ENCODE measurements around the gene ZFHX3. TPM values are rescaled to one million over a fixed set of nuclear protein-coding genes. Genes with fewer than 3 reads are reported as not detected.

ZFHX3 gene
- polyA plus RNA-seq, 1 donor (not counting 4 experiments of a cell fraction or from before 2014, with no cell fraction given) = 1.2 TPM

- no peaks in the 10 kb centered on the region for H3K9me3 ChIP-seq (ENCODE audit: control insufficient read depth, low read depth, low read length)
- H2AFZ ChIP-seq (ENCODE audit: control insufficient read depth, low read length) = peak overlapping the region; percentile 58
- dilution Hi-C loops (cut with MboI; ENCODE audit: extremely low pct_ligation_motif_present, low sequenced_read_pairs) = no loop called here
- H3K36me3 ChIP-seq (ENCODE audit: control insufficient read depth in 2 of 2, extremely low read depth in 1 of 2, insufficient read depth in 2 of 2, low read length in 2 of 2) = no peaks in the 10 kb centered on the region
- no peaks in the 10 kb centered on the region for H3K79me2 ChIP-seq (ENCODE audit: control insufficient read depth, insufficient read depth, low read length)
- H4K20me1 ChIP-seq (ENCODE audit: control insufficient read depth, extremely low read depth, insufficient read depth, low read length) = no peaks in the 10 kb centered on the region
- DNase-seq (ENCODE audit: low read depth, low spot score) (no peak), FAIRE-seq (no peak)
- H3K9me1 ChIP-seq (ENCODE audit: control insufficient read depth, extremely low read depth, insufficient read depth, low read length) = no peaks in the 10 kb centered on the region
- no peak overlapping the region for H3K27ac ChIP-seq (ENCODE audit: control insufficient read depth, insufficient read depth, low read length)
- H3K27me3 ChIP-seq (ENCODE audit: control insufficient read depth, extremely low read depth, insufficient read depth, low read length) = peaks cover 25% of the 10 kb centered on the region
- peaks cover 54% of the 10 kb centered on the region for H3K4me1 ChIP-seq (ENCODE audit: control insufficient read depth, extremely low read depth, insufficient read depth, low read length)
- no peak overlapping the region for H3K4me3 ChIP-seq (ENCODE audit: control insufficient read depth in 2 of 3, extremely low read depth in 1 of 3, insufficient read depth in 2 of 3, low read depth in 1 of 3, low read length in 3 of 3)
- no peak overlapping the region for H3K9ac ChIP-seq (ENCODE audit: control insufficient read depth, extremely low read depth, insufficient read depth, low read length)
- peak; percentile 18 for TF ChIP-seq EZH2 (IDR thresholded peaks at IDR 0.05; ENCODE audit: low read length)
- no peak for TF ChIP-seq CTCF (optimal IDR thresholded peaks at IDR 0.05 in 1 of 3, IDR thresholded peaks at IDR 0.05 in 1 of 3, conservative IDR thresholded peaks at IDR 0.05 in 1 of 3; ENCODE audit: extremely low read depth in 1 of 3, insufficient read depth in 2 of 3, low read length in 3 of 3)
- H3K4me2 ChIP-seq (ENCODE audit: control insufficient read depth, extremely low read depth, insufficient read depth, low read depth, low read length) = peak overlapping the region; percentile 31
Observed at GRCh38 chr16:73066927-73067670, 19.2 kb upstream of the ZFHX3 start.

GRCh38 chr16:73066331-73066926 is 18.5 kb upstream of the ZFHX3 start:
- Histone ChIP-seq H3K9ac (ENCODE audit: control insufficient read depth, extremely low read depth, insufficient read depth, low read length) (no peak overlapping the region), H3K4me2 (ENCODE audit: control insufficient read depth, extremely low read depth, insufficient read depth, low read depth, low read length) (peak overlapping the region; percentile 91), H3K79me2 (ENCODE audit: control insufficient read depth, insufficient read depth, low read length) (no peaks in the 10 kb centered on the region), H3K27ac (ENCODE audit: control insufficient read depth, insufficient read depth, low read length) (no peak overlapping the region), H3K27me3 (ENCODE audit: control insufficient read depth, extremely low read depth, insufficient read depth, low read length) (peaks cover 25% of the 10 kb centered on the region), H3K9me3 (ENCODE audit: control insufficient read depth, low read depth, low read length) (no peaks in the 10 kb centered on the region), H2AFZ (ENCODE audit: control insufficient read depth, low read length) (peak overlapping the region; percentile 58), H3K4me3 (ENCODE audit: control insufficient read depth in 2 of 3, extremely low read depth in 1 of 3, insufficient read depth in 2 of 3, low read depth in 1 of 3, low read length in 3 of 3) (peak overlapping the region in 1 of 3 experiments; percentile 16), H3K36me3 (ENCODE audit: control insufficient read depth in 2 of 2, extremely low read depth in 1 of 2, insufficient read depth in 2 of 2, low read length in 2 of 2) (no peaks in the 10 kb centered on the region), H3K4me1 (ENCODE audit: control insufficient read depth, extremely low read depth, insufficient read depth, low read length) (peaks cover 54% of the 10 kb centered on the region), H3K9me1 (ENCODE audit: control insufficient read depth, extremely low read depth, insufficient read depth, low read length) (no peaks in the 10 kb centered on the region), H4K20me1 (ENCODE audit: control insufficient read depth, extremely low read depth, insufficient read depth, low read length) (no peaks in the 10 kb centered on the region)
- dilution Hi-C loops (cut with MboI; ENCODE audit: extremely low pct_ligation_motif_present, low sequenced_read_pairs) = no loop called here
- TF ChIP-seq EZH2 (IDR thresholded peaks at IDR 0.05; ENCODE audit: low read length) (no peak), CTCF (optimal IDR thresholded peaks at IDR 0.05 in 1 of 3, IDR thresholded peaks at IDR 0.05 in 1 of 3, conservative IDR thresholded peaks at IDR 0.05 in 1 of 3; ENCODE audit: extremely low read depth in 1 of 3, insufficient read depth in 2 of 3, low read length in 3 of 3) (no peak)
- DNase-seq (ENCODE audit: low read depth, low spot score) = no peak
- no peak for FAIRE-seq
